Endothelial cell of umbilical vein (primary cell): ENCODE data around the gene GRID2.

ENCODE experiments used
- CTCF ChIP-seq, 2 donors: IDR thresholded peaks; 1 replicate in 1 of 2; 2 replicates in 1 of 2; pipeline ENCODE4 v1.5.1; 2011; ENCODE audit warnings: low read length in 2 of 2, mild to moderate bottlenecking in 2 of 2, moderate library complexity in 2 of 2, control low read depth in 1 of 2, inconsistent platforms in 1 of 2, low read depth in 1 of 2; ENCODE audit not compliant: insufficient read depth in 1 of 2; ENCODE audit errors: extremely low read depth in 1 of 2
- EZH2 ChIP-seq: IDR thresholded peaks from 2 replicates; pipeline ENCODE4 v1.6.1; 2012; ENCODE audit warnings: borderline replicate concordance, low read depth, mild to moderate bottlenecking, moderate library complexity, low read length, inconsistent platforms; ENCODE audit not compliant: severe bottlenecking

DNA sequence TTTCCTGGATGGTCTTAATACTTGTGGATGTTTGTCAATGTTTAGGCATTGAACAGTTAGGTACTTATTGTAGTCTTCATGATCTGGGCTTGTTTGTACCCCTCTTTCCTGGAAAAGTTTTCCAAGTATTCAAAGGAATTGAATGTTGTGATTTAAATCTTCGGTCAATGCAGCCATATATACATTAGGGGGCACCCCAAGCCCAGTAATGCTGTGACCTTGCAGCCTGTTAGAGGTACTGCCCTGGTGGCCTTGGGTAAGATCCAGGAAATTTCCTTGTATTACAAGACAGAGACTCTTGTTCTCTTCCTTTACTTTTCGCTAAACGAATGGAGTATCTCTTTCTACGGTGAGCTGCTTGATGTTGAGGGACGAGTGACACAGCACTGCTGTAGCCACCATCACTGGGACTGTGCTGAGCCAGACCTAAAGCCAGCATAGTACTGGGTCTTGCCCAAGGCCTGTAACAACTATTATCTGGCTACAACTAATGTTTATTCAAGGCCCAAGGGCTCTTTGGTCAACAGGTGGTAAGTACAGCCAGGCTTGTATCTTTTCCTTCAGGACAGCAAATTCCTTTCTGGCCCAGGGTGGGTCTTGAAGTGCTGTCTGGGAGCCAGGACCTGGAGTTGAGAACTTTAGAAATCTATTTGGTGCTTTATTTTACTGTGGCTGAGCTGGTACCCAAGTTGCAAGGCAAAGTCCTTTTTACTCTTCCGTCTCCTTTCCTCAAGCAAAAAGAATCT, 1406.5 kb downstream of the GRID2 start:
- no peak for TF ChIP-seq CTCF (IDR thresholded peaks at IDR 0.05; ENCODE audit: extremely low read depth in 1 of 2, insufficient read depth in 1 of 2, low read depth in 1 of 2, low read length in 2 of 2)
- TF ChIP-seq EZH2: no peak
